Stimulated activated CD4-positive, alpha-beta T cell treated with anti-CD3 and anti-CD28 coated beads, Interleukin-12 subunit alpha, Interleukin-12 subunit beta, amount 100 ng/mL, for 4 hours (primary cell): ENCODE data around the gene ROMO1.
"Not testable (repeated sequence)": the region's sequence is repeated elsewhere in the genome, so short reads cannot be mapped to it uniquely, and the experiment has no call there.

Source experiments
- DNase-seq: peaks from one replicate; pipeline ENCODE4 v3.0.0-alpha.2; 2020

The ROMO1 gene

GRCh38 chr20:35711588-35712209 lies 12.5 kb downstream of the ROMO1 start:
- DNase-seq = no peak

GRCh38 chr20:35713120-35713519 lies 13.9 kb downstream of the ROMO1 start:
- DNase-seq = not testable (repeated sequence)

GRCh38 chr20:35714127-35714526 lies 14.9 kb downstream of the ROMO1 start:
- DNase-seq = no peak

GRCh38 chr20:35715652-35716051 lies 16.4 kb downstream of the ROMO1 start:
- no peak for DNase-seq

GRCh38 chr20:35716330-35716729 lies 17.1 kb downstream of the ROMO1 start:
- no peak for DNase-seq

GRCh38 chr20:35718321-35718720 lies 19.1 kb downstream of the ROMO1 start:
- not testable (repeated sequence) for DNase-seq

GRCh38 chr20:35718972-35719635 lies 19.9 kb downstream of the ROMO1 start:
- no peak for DNase-seq

- DNase-seq = no peak
Measured at GRCh38 chr20:35719717-35720116, 20.5 kb downstream of the ROMO1 start.

- DNase-seq = no peak
Measured at GRCh38 chr20:35720165-35721123, 21.2 kb downstream of the ROMO1 start.

GRCh38 chr20:35721219-35721618 lies 22.0 kb downstream of the ROMO1 start:
- no peak for DNase-seq

- no peak for DNase-seq
Measured at GRCh38 chr20:35721621-35722020, 22.4 kb downstream of the ROMO1 start.

GRCh38 chr20:35723275-35723639 lies 24.1 kb downstream of the ROMO1 start:
- DNase-seq = not testable (repeated sequence)

GRCh38 chr20:35723652-35724320 lies 24.6 kb downstream of the ROMO1 start:
- DNase-seq = not testable (repeated sequence)

- no peak for DNase-seq
Measured at GRCh38 chr20:35724321-35725230, 25.4 kb downstream of the ROMO1 start.

- DNase-seq = no peak
Measured at GRCh38 chr20:35726842-35727711, 27.9 kb downstream of the ROMO1 start.

- no peak for DNase-seq
Measured at GRCh38 chr20:35729283-35729807, 30.1 kb downstream of the ROMO1 start.

GRCh38 chr20:35729836-35730582 lies 30.8 kb downstream of the ROMO1 start:
- DNase-seq = no peak

- no peak for DNase-seq
Measured at GRCh38 chr20:35730583-35731468, 31.6 kb downstream of the ROMO1 start.

GRCh38 chr20:35731469-35731788 lies 32.2 kb downstream of the ROMO1 start:
- DNase-seq = no peak
